ENCODE measurements around the gene GNPNAT1. TPM values are rescaled to one million over a fixed set of nuclear protein-coding genes. Genes with fewer than 3 reads are reported as not detected.

The GNPNAT1 gene
- polyA plus RNA-seq (2013, experiment 1 of 2), result 28.3 TPM
- 26.1 TPM for polyA plus RNA-seq (2013, experiment 2 of 2)

DNA sequence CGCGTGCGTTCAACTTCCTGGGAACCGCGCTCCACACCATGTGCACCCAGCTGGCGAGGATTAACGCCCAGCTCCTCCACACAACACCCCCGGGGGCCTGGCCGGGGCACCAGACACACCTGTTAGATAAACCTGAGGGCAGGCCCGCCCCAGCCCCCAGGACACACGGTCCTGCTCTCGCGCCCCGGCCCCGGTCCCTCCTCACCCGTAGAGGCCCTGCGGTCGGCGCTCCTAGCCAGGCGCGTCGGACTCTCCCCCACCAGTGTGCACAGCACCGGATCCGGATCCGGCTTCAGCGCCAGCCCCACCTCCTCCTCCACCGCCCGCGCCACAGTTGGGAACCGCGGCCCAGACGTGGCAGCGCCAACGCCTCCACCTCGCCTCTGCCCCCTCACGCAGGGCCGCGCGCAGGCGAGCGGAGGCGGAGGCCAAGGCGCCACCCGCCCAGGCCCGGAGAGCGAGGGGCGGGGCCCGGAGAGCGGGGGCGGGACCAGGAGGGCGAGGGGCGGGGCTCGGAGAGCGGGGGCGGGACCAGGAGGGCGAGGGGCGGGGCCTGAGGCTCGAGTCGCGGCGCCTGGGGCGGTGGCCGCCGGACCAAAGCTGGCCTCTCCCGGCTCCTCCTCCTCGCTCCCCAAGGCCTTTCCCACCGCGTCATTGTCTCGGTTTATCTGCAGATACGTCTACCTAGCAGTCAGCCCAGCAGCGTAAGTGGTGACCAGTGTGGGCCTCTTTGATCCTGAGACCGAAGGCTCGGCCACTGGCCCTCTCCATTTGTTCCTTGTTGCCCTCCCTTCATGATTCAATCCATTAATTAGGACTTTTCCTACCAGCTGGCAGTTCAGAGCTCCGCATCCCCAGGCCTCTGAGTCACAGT, at the start of gene GNPNAT1:
GNPNAT1 (minus strand) TSS at position 385 of the 874 bp plus-strand sequence. CDS start 6,957 bp downstream, outside the sequence.
- H3K18ac ChIP-seq (ENCODE audit: low read length), result peak within 1 kb of the TSS; percentile 96
- H4K91ac ChIP-seq (ENCODE audit: low read depth, low read length, poor library complexity), result no peak within 1 kb of the TSS
- peak within 1 kb of the TSS; percentile 82 for H2BK5ac ChIP-seq (ENCODE audit: low read length)
- no peak within 1 kb of the TSS for H3K4ac ChIP-seq (ENCODE audit: low read length)
- H3K27me3 ChIP-seq (ENCODE audit: control insufficient read depth in 3 of 3, insufficient read depth in 3 of 3, low read depth in 1 of 3, low read length in 3 of 3), result no peaks in the 10 kb centered on the region
- peak within 1 kb of the TSS; percentile 81 for H2BK120ac ChIP-seq (ENCODE audit: low read depth, low read length)
- H2BK15ac ChIP-seq (ENCODE audit: low read length), result peak within 1 kb of the TSS; percentile 99
- H3K9ac ChIP-seq (ENCODE audit: low read depth, low read length, poor library complexity), result peak within 1 kb of the TSS; percentile 92
- H2AFZ ChIP-seq (ENCODE audit: low read length), result peak within 1 kb of the TSS; percentile 97
- H3K4me1 ChIP-seq (ENCODE audit: control insufficient read depth in 2 of 2, insufficient read depth in 1 of 2, low read depth in 1 of 2, low read length in 2 of 2), result peaks cover 2 to 5% of the 10 kb centered on the region in 2 donors
- no peaks in the 10 kb centered on the region for H3K36me3 ChIP-seq (replicated peaks in 1 of 2; ENCODE audit: control insufficient read depth in 2 of 2, insufficient read depth in 2 of 2, low read length in 2 of 2)
- H3K4me2 ChIP-seq (ENCODE audit: insufficient read depth, low read length, poor library complexity, severe bottlenecking), result peak within 1 kb of the TSS; percentile 99
- peak within 1 kb of the TSS; percentile 89 for H3K14ac ChIP-seq (ENCODE audit: low read length)
- peak within 1 kb of the TSS; percentile 61 for H2AK5ac ChIP-seq (ENCODE audit: low read depth, low read length)
- peak within 1 kb of the TSS; percentile 92 for H4K8ac ChIP-seq (ENCODE audit: low read depth, low read length)
- no peaks in the 10 kb centered on the region for H3K79me1 ChIP-seq (ENCODE audit: low read depth, low read length)
- peak within 1 kb of the TSS; percentile 99 for H3K23ac ChIP-seq (ENCODE audit: low read depth, low read length, poor library complexity)
- WGBS, 2 donors (ENCODE audit: extremely low coverage in 2 of 2, insufficient read length in 2 of 2, insufficient replicate concordance in 1 of 2), result no CpG with 5 or more reads among the region's 74 CpGs
- peak; percentile 81 for DNase-seq (ENCODE audit: low spot score)
- peak within 1 kb of the TSS; percentile 83 for H3K27ac ChIP-seq (replicated peaks; ENCODE audit: low read length)
- H2BK12ac ChIP-seq (ENCODE audit: low read length), result no peak within 1 kb of the TSS
- no peaks in the 10 kb centered on the region for H3K9me3 ChIP-seq (replicated peaks in 1 of 2; ENCODE audit: control insufficient read depth in 2 of 2, insufficient read depth in 1 of 2, low read depth in 1 of 2, low read length in 2 of 2)
- H3K4me3 ChIP-seq (ENCODE audit: low read length in 2 of 2), result peak within 1 kb of the TSS; percentile 63 to 95

DNA sequence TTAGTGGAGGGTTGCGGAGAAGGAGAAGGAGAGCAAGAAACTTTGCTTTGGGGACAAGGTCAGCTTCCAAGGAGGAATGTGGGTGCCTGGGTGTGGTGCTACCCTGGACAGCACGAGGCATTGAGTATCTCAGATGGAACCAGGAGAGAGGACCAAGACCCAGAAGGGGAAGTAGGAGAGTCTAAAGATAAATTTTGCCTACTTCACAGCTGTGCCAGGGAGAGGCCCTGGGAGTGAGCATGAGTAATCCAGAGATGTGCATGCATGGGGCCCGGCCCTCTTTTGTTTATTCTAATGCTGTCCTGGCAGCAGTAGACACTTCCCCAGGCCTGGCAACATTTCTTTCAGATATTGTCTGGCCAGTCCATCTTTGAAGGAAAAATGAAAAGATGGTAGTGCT, 49.5 kb upstream of the GNPNAT1 start:
- WGBS, 2 donors (ENCODE audit: extremely low coverage in 2 of 2, insufficient read length in 2 of 2, insufficient replicate concordance in 1 of 2), result no CpG with 5 or more reads among the region's 3 CpGs
- H3K27ac ChIP-seq (replicated peaks; ENCODE audit: low read length), result no peak overlapping the region

GRCh38 chr14:52837451-52837850, 46.0 kb upstream of the GNPNAT1 start:
- no CpG with 5 or more reads among the region's 7 CpGs for WGBS, 2 donors (ENCODE audit: extremely low coverage in 2 of 2, insufficient read length in 2 of 2, insufficient replicate concordance in 1 of 2)
- Histone ChIP-seq H3K79me1 (ENCODE audit: low read depth, low read length) (no peaks in the 10 kb centered on the region), H2AK5ac (ENCODE audit: low read depth, low read length) (peak overlapping the region; percentile 79)

More for the DNA sequence above, 49.5 kb upstream of the GNPNAT1 start:
- Histone ChIP-seq H2BK120ac (ENCODE audit: low read depth, low read length) (no peak overlapping the region), H3K18ac (ENCODE audit: low read length) (no peak overlapping the region), H3K36me3 (replicated peaks in 1 of 2; ENCODE audit: control insufficient read depth in 2 of 2, insufficient read depth in 2 of 2, low read length in 2 of 2) (no peaks in the 10 kb centered on the region), H3K9ac (ENCODE audit: low read depth, low read length, poor library complexity) (no peak overlapping the region), H3K9me3 (replicated peaks in 1 of 2; ENCODE audit: control insufficient read depth in 2 of 2, insufficient read depth in 1 of 2, low read depth in 1 of 2, low read length in 2 of 2) (no peaks in the 10 kb centered on the region), H3K4me1 (ENCODE audit: control insufficient read depth in 2 of 2, insufficient read depth in 1 of 2, low read depth in 1 of 2, low read length in 2 of 2) (peaks cover 2 to 5% of the 10 kb centered on the region in 2 donors), H3K79me1 (ENCODE audit: low read depth, low read length) (no peaks in the 10 kb centered on the region), H3K4me2 (ENCODE audit: insufficient read depth, low read length, poor library complexity, severe bottlenecking) (no peak overlapping the region), H3K14ac (ENCODE audit: low read length) (no peak overlapping the region), H3K4ac (ENCODE audit: low read length) (no peak overlapping the region), H2BK15ac (ENCODE audit: low read length) (no peak overlapping the region), H2AK5ac (ENCODE audit: low read depth, low read length) (no peak overlapping the region), H3K4me3 (ENCODE audit: low read length in 2 of 2) (no peak overlapping the region), H2AFZ (ENCODE audit: low read length) (no peak overlapping the region), H2BK5ac (ENCODE audit: low read length) (no peak overlapping the region), H3K23ac (ENCODE audit: low read depth, low read length, poor library complexity) (no peak overlapping the region), H4K91ac (ENCODE audit: low read depth, low read length, poor library complexity) (no peak overlapping the region), H2BK12ac (ENCODE audit: low read length) (no peak overlapping the region), H4K8ac (ENCODE audit: low read depth, low read length) (no peak overlapping the region), H3K27me3 (ENCODE audit: control insufficient read depth in 3 of 3, insufficient read depth in 3 of 3, low read depth in 1 of 3, low read length in 3 of 3) (no peaks in the 10 kb centered on the region)
- no peak for DNase-seq (ENCODE audit: low spot score)

DNA sequence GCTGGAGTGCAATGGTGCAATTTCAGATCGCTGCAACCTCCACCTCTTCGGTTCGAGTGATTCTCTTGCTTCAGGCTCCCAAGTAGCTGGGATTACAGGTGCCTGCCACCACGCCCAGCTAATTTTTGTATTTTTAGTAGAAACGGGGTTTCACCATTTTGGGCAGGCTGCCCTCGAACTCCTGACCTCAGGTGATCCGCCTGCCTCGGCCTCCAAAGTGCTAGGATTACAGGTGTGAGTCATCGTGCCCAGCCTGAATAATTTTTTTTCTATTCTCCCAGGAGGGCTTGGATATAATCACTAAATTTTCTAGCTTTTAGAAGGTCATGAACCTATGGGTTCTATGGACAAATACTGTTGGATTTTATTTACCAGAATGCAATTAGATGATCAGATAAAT, 44.7 kb upstream of the GNPNAT1 start:
- Histone ChIP-seq H3K79me1 (ENCODE audit: low read depth, low read length) (no peaks in the 10 kb centered on the region), H3K18ac (ENCODE audit: low read length) (no peak overlapping the region), H3K27ac (replicated peaks; ENCODE audit: low read length) (no peak overlapping the region), H3K4me2 (ENCODE audit: insufficient read depth, low read length, poor library complexity, severe bottlenecking) (no peak overlapping the region), H3K36me3 (replicated peaks in 1 of 2; ENCODE audit: control insufficient read depth in 2 of 2, insufficient read depth in 2 of 2, low read length in 2 of 2) (no peaks in the 10 kb centered on the region), H2BK15ac (ENCODE audit: low read length) (no peak overlapping the region), H2AFZ (ENCODE audit: low read length) (no peak overlapping the region), H2BK5ac (ENCODE audit: low read length) (no peak overlapping the region), H3K4me3 (ENCODE audit: low read length in 2 of 2) (no peak overlapping the region), H3K9me3 (replicated peaks in 1 of 2; ENCODE audit: control insufficient read depth in 2 of 2, insufficient read depth in 1 of 2, low read depth in 1 of 2, low read length in 2 of 2) (no peaks in the 10 kb centered on the region), H2BK12ac (ENCODE audit: low read length) (no peak overlapping the region), H3K4ac (ENCODE audit: low read length) (no peak overlapping the region), H4K8ac (ENCODE audit: low read depth, low read length) (no peak overlapping the region), H3K4me1 (ENCODE audit: control insufficient read depth in 2 of 2, insufficient read depth in 1 of 2, low read depth in 1 of 2, low read length in 2 of 2) (peaks cover 0 to 12% of the 10 kb centered on the region in 2 donors), H3K27me3 (ENCODE audit: control insufficient read depth in 3 of 3, insufficient read depth in 3 of 3, low read depth in 1 of 3, low read length in 3 of 3) (no peaks in the 10 kb centered on the region), H3K9ac (ENCODE audit: low read depth, low read length, poor library complexity) (no peak overlapping the region), H4K91ac (ENCODE audit: low read depth, low read length, poor library complexity) (no peak overlapping the region), H2AK5ac (ENCODE audit: low read depth, low read length) (no peak overlapping the region), H3K23ac (ENCODE audit: low read depth, low read length, poor library complexity) (no peak overlapping the region), H2BK120ac (ENCODE audit: low read depth, low read length) (no peak overlapping the region), H3K14ac (ENCODE audit: low read length) (no peak overlapping the region)
- WGBS, 2 donors (ENCODE audit: extremely low coverage in 2 of 2, insufficient read length in 2 of 2, insufficient replicate concordance in 1 of 2), result no CpG with 5 or more reads among the region's 9 CpGs
- DNase-seq (ENCODE audit: low spot score), result no peak

More at GRCh38 chr14:52837451-52837850, 46.0 kb upstream of the GNPNAT1 start:
- Histone ChIP-seq H2BK12ac (ENCODE audit: low read length) (no peak overlapping the region), H2AFZ (ENCODE audit: low read length) (peak overlapping the region; percentile 13), H3K36me3 (replicated peaks in 1 of 2; ENCODE audit: control insufficient read depth in 2 of 2, insufficient read depth in 2 of 2, low read length in 2 of 2) (no peaks in the 10 kb centered on the region), H3K4me2 (ENCODE audit: insufficient read depth, low read length, poor library complexity, severe bottlenecking) (no peak overlapping the region), H3K9ac (ENCODE audit: low read depth, low read length, poor library complexity) (no peak overlapping the region), H3K23ac (ENCODE audit: low read depth, low read length, poor library complexity) (no peak overlapping the region), H4K8ac (ENCODE audit: low read depth, low read length) (no peak overlapping the region), H3K27me3 (ENCODE audit: control insufficient read depth in 3 of 3, insufficient read depth in 3 of 3, low read depth in 1 of 3, low read length in 3 of 3) (no peaks in the 10 kb centered on the region), H3K4me3 (ENCODE audit: low read length in 2 of 2) (no peak overlapping the region), H3K27ac (replicated peaks; ENCODE audit: low read length) (no peak overlapping the region), H2BK120ac (ENCODE audit: low read depth, low read length) (no peak overlapping the region), H2BK5ac (ENCODE audit: low read length) (no peak overlapping the region), H3K14ac (ENCODE audit: low read length) (no peak overlapping the region), H3K4me1 (ENCODE audit: control insufficient read depth in 2 of 2, insufficient read depth in 1 of 2, low read depth in 1 of 2, low read length in 2 of 2) (peaks cover 0 to 7% of the 10 kb centered on the region in 2 donors), H3K4ac (ENCODE audit: low read length) (no peak overlapping the region), H3K18ac (ENCODE audit: low read length) (no peak overlapping the region), H2BK15ac (ENCODE audit: low read length) (no peak overlapping the region), H3K9me3 (replicated peaks in 1 of 2; ENCODE audit: control insufficient read depth in 2 of 2, insufficient read depth in 1 of 2, low read depth in 1 of 2, low read length in 2 of 2) (no peaks in the 10 kb centered on the region), H4K91ac (ENCODE audit: low read depth, low read length, poor library complexity) (no peak overlapping the region)
- no peak for DNase-seq (ENCODE audit: low spot score)
